Subcutaneous adipose tissue (tissue), 4 donors: ENCODE data around the gene AGRN. TPM values are rescaled to one million over a fixed set of nuclear protein-coding genes. Genes with fewer than 3 reads are reported as not detected.

ENCODE experiments used
- CTCF ChIP-seq: fragments of 450-650 bp; IDR thresholded peaks from one replicate; pipeline ENCODE4 v1.5.1; 2016; ENCODE audit warnings: low read depth, mild to moderate bottlenecking, control low read depth, antibody characterized with exemption, moderate library complexity
- total RNA-seq, 4 donors: library from RNA; depleted of rRNA; stranded (reverse); fragments of >200 nt; gene quantifications; one replicate each; pipeline ENCODE4 v1.1.0, GENCODE V29; 2016

The AGRN gene
- total RNA-seq, 4 donors from 2014 or later, result 3.8 to 13.2 (median 10.5) TPM

- no peak for TF ChIP-seq CTCF
These were observed 13.4 kb upstream of the AGRN start for GRCh38 chr1:1006305-1007159.

- no peak for TF ChIP-seq CTCF
These were observed 8.4 kb upstream of the AGRN start for GRCh38 chr1:1011396-1011949.

GRCh38 chr1:1013105-1013921, 6.6 kb upstream of the AGRN start, which contains the start of gene ISG15:
Gene ISG15 (plus strand): TSS chr1:1013497. CDS start chr1:1013574, 77 bp downstream.
- TF ChIP-seq CTCF, result no peak

GRCh38 chr1:1013922-1014648, 5.8 kb upstream of the AGRN start:
- no peak for TF ChIP-seq CTCF

GRCh38 chr1:1014799-1015681, 4.9 kb upstream of the AGRN start:
- no peak for TF ChIP-seq CTCF

GRCh38 chr1:1019122-1019999, 559 bp upstream of the AGRN start:
- TF ChIP-seq CTCF, result no peak
